ENCODE results near the gene LIMCH1.

The LIMCH1 gene

GRCh38 chr4:41646862-41647261, 108.9 kb downstream of the LIMCH1 start:
- no peak for DNase-seq

GRCh38 chr4:41647383-41647782, 109.4 kb downstream of the LIMCH1 start:
- no peak for DNase-seq

GRCh38 chr4:41651150-41651549, 113.2 kb downstream of the LIMCH1 start:
- DNase-seq: peak in 1 of 2 donors; percentile 9

- no peak for DNase-seq
Measured at GRCh38 chr4:41652971-41653370, 115.0 kb downstream of the LIMCH1 start.

GRCh38 chr4:41653523-41653922, 115.6 kb downstream of the LIMCH1 start:
- DNase-seq: no peak

- no peak for DNase-seq
Measured at GRCh38 chr4:41655177-41655576, 117.2 kb downstream of the LIMCH1 start.

- DNase-seq: no peak
Measured at GRCh38 chr4:41656106-41656505, 118.1 kb downstream of the LIMCH1 start.

- no peak for DNase-seq
Measured at GRCh38 chr4:41656572-41657520, 118.9 kb downstream of the LIMCH1 start.

- no peak for DNase-seq
Measured at GRCh38 chr4:41657561-41657960, 119.6 kb downstream of the LIMCH1 start.

- DNase-seq: no peak
Measured at GRCh38 chr4:41658163-41658562, 120.2 kb downstream of the LIMCH1 start.

GRCh38 chr4:41660352-41660751, 122.4 kb downstream of the LIMCH1 start:
- DNase-seq: no peak

- DNase-seq: peak; percentile 3 to 17
Measured at GRCh38 chr4:41661442-41662076, 123.6 kb downstream of the LIMCH1 start.

- DNase-seq: no peak
Measured at GRCh38 chr4:41665636-41666207, 127.8 kb downstream of the LIMCH1 start.

GRCh38 chr4:41668024-41668423, 130.1 kb downstream of the LIMCH1 start:
- no peak for DNase-seq

GRCh38 chr4:41670530-41670929, 132.6 kb downstream of the LIMCH1 start:
- DNase-seq: no peak

- DNase-seq: no peak
Measured at GRCh38 chr4:41670982-41671381, 133.0 kb downstream of the LIMCH1 start.

- DNase-seq: no peak
Measured at GRCh38 chr4:41678086-41678816, 140.3 kb downstream of the LIMCH1 start.

GRCh38 chr4:41678951-41679350, 141.0 kb downstream of the LIMCH1 start:
- no peak for DNase-seq

- no peak for DNase-seq
Measured at GRCh38 chr4:41679991-41680390, 142.0 kb downstream of the LIMCH1 start.

GRCh38 chr4:41681054-41681453, 143.1 kb downstream of the LIMCH1 start:
- DNase-seq: no peak

- DNase-seq: no peak
Measured at GRCh38 chr4:41683326-41683725, 145.4 kb downstream of the LIMCH1 start.

- DNase-seq: no peak
Measured at GRCh38 chr4:41686893-41687292, 148.9 kb downstream of the LIMCH1 start.

- no peak for DNase-seq
Measured at GRCh38 chr4:41687971-41688370, 150.0 kb downstream of the LIMCH1 start.

Data from CD4-positive, alpha-beta T cell treated with Interleukin-1 beta for 1 hour (primary cell).